NCI-H2196 treated with DMSO at 0.1 percent for 48 hours (cell line): Measurements from ENCODE around the gene ARRDC5.
"Not testable (repeated sequence)": the region's sequence is repeated elsewhere in the genome, so short reads cannot be mapped to it uniquely, and the experiment has no call there.

Experiments
- DNase-seq: peaks from one replicate; lab custom pipeline; 2025; ENCODE audit not compliant: unreplicated experiment; lab: John Stamatoyannopoulos, UW

Gene ARRDC5

GRCh38 chr19:4871711-4872110 is 31.0 kb downstream of the ARRDC5 start:
- DNase-seq, result no peak

- no peak for DNase-seq
These were observed 32.5 kb downstream of the ARRDC5 start for GRCh38 chr19:4870025-4870700.

GRCh38 chr19:4868286-4868834 is 34.3 kb downstream of the ARRDC5 start:
- DNase-seq, result no peak

- peak; percentile 46 for DNase-seq
These were observed 35.0 kb downstream of the ARRDC5 start, which contains the start of gene PLIN3 for GRCh38 chr19:4867534-4868285. Gene PLIN3 (minus strand): TSS chr19:4867667. CDS start chr19:4861394, 6,273 bp downstream.

- no peak for DNase-seq
These were observed 35.9 kb downstream of the ARRDC5 start for GRCh38 chr19:4866595-4867424.

GRCh38 chr19:4861147-4861546 is 41.5 kb downstream of the ARRDC5 start:
- DNase-seq, result no peak

- DNase-seq, result no peak
These were observed 43.0 kb downstream of the ARRDC5 start for GRCh38 chr19:4859697-4860096.

GRCh38 chr19:4856468-4856867 is 46.2 kb downstream of the ARRDC5 start:
- not testable (repeated sequence) for DNase-seq

GRCh38 chr19:4853506-4853905 is 49.2 kb downstream of the ARRDC5 start:
- not testable (repeated sequence) for DNase-seq

- no peak for DNase-seq
These were observed 50.2 kb downstream of the ARRDC5 start for GRCh38 chr19:4852484-4852883.

- DNase-seq, result peak; percentile 40
These were observed 51.0 kb downstream of the ARRDC5 start for GRCh38 chr19:4851551-4852290.

GRCh38 chr19:4849019-4849418 is 53.7 kb downstream of the ARRDC5 start:
- DNase-seq, result no peak

GRCh38 chr19:4847190-4847973 is 55.3 kb downstream of the ARRDC5 start:
- no peak for DNase-seq

- DNase-seq, result not testable (repeated sequence)
These were observed 56.7 kb downstream of the ARRDC5 start for GRCh38 chr19:4845975-4846374.

- DNase-seq, result no peak
These were observed 58.1 kb downstream of the ARRDC5 start for GRCh38 chr19:4844348-4845179.

- DNase-seq, result no peak
These were observed 59.1 kb downstream of the ARRDC5 start for GRCh38 chr19:4843647-4843965.
